A549 treated with RU486 at 1 μM for 4 hours (cell line): Measurements from ENCODE around the gene IMPA2. TPM values are rescaled to one million over a fixed set of nuclear protein-coding genes. Genes with fewer than 3 reads are reported as not detected.

ENCODE experiments used
- total RNA-seq: library from RNA; stranded (reverse); fragments of 200-300 nt; extraction: Qiagen RNA extraction; gene quantifications from 5 replicates; pipeline ENCODE4 v1.2.3, GENCODE V29; 2022; ENCODE audit warnings: low read depth

IMPA2 gene
- 47.3 to 69.1 TPM (median 62.8 TPM) in 5 replicates for total RNA-seq

GRCh38 chr18:11981192-11981542 is at the start of gene IMPA2:
IMPA2 (plus strand) TSS chr18:11981507; CDS start chr18:11981670, 163 bp downstream.

Other genes starting within 250 kb of the IMPA2 start
- 34.1 to 53.3 TPM (median 46.4 TPM) in 5 replicates for gene CHMP1B, start 130.1 kb upstream of the IMPA2 start, total RNA-seq
- gene MPPE1, start 73.2 kb upstream of the IMPA2 start, total RNA-seq, result 17.4 to 20.6 TPM (median 18.4 TPM) in 5 replicates
- not detected in 5 replicates for gene ANKRD62, start 112.3 kb downstream of the IMPA2 start, total RNA-seq